GM21717 (cell line): Measurements from ENCODE around the gene DOK5.

Experiments used
- ATAC-seq: cut with Tn5 transposase; IDR thresholded peaks from one replicate; pipeline ENCODE4 v1.9.1; 2021; ENCODE audit warnings: mild to moderate bottlenecking, moderate library complexity; ENCODE audit not compliant: unreplicated experiment

DOK5 gene

DNA sequence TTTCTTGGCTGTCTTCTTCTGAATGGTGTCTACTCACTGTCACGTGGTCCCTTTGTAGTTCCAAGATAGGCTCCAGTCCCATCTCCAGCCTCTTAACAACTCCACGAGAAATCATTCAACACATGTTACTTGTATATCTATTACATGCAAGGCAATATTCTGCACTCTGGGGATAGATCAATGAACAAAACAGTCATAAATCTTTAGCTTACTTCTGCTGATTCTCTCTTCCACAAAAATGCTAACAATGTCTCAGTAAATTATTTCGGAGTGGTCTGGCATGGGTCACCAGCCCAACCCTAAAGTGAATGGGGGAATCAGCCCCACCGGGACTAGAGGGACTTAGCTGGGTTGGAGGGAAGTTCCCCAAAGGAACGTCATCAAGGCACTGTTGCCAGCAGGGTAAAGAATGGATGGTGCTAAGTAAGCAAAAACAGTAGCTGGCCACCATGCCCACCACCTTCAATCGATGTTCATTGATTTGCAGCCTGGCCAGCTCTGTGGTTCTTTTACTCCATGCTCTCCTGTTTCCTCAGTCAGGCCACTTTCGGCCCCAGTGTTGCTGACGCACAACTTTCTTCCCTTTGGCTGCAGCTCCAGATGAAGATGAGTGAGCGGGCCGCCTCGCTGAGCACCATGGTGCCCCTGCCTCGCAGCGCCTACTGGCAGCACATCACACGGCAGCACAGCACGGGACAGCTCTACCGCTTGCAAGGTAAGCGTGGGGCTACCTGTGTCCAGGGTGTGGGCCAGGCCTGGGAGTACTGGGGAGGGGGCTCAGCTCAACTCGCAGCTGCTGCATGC, 167.7 kb downstream of the DOK5 start:
- ATAC-seq, result no peak

DNA sequence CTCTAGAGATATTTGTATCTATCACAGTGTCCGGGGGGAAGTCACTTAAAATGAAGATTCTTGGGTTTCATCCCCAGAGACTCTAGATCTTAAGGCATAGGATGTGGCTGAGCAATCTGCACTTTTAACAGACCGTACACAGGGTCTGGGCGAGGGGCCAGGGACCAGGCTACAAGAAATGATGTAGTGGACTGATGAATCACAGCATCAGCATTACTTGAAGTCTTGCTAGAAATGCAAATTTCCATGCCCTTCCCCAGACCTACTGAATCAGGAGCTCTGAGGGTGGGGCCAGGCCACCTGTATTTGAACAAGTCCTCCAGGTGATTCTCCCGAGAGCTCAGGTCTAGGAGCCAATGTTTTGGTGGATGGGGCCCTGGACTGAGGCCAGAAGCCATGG, 168.4 kb downstream of the DOK5 start:
- ATAC-seq, result no peak

DNA sequence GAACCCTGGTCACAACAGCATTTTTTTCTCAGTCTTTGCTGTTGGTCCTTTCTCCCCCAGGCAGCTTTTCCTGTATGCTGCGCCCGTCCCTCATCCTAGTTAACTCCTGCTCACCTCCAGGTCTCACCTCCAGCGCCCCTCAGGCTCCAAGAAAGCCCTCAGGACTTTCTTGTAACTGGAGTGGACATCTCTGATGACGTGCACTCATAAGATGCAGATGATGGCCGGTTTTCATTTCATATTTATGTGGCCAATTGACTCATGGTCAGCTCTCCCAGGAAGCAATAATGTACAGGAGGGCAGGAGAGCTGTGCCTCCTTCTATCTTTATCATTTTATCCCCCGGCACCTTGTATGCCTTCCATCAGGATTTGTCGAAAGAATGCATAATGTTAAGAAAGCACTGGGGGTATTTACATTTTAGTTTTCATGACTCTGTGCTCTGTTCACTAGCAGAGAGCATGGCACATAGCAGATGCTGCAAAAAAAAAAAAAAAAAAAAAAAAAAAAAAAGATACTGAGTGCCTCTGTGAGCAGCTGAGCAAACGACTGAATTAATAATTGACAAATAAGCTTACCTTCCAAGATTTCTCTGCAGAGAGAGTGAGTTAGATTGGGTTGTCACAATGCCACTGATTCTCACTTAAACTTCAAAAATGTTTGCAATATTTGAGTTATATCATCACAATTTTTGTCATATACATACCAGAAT, 170.2 kb downstream of the DOK5 start:
- ATAC-seq, result no peak

DNA sequence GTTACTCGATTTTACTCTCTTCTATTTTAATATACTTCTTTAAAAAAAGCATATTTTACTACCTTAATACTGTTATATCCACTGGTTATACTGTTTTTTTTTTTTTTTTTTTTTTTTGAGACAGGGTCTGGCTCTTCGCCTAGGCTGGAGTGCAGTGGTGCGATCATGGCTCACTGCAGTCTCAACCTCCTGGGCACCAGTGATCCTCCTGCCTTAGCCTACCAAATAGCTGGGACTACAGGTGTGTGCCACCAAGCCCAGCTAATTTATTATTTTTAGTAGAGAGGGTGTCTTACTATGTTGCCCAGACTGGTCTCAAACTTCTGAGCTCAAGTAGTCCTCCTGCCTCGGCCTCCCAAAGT, 170.7 kb downstream of the DOK5 start:
- no peak for ATAC-seq

DNA sequence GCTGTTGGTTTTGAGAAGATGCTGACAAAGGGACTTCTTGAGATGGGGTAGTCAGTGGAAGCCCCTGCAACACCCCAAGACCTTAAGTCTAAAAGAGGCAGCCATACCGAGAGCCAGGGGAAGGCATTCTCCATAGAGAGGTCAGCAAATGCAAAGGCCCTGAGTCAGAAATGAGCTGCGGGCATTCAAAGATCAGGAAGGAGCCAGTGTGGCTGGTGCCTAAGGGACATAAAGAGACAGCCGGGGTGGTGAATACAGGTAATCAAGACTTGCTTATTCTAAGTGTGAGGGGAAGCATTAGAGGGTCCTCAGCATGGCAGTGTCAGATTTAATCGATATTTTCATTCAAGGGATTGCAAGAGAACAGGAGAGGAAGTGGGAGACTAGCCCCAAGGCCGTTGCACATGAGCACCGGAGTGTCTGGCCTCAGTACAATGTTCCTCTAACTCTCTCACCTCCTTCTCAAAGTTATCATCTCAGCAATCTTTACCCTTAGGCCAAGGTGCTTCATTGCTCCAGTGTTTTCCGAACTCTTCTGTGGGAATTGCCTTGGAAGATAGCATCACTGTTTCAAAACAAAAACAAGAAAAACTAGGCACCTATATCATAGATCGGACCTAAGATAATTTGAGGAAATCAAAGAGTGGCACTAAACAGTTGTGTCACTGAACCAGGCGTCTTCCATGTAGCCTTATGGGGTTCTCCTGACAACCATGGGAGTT, 173.2 kb downstream of the DOK5 start:
- no peak for ATAC-seq

DNA sequence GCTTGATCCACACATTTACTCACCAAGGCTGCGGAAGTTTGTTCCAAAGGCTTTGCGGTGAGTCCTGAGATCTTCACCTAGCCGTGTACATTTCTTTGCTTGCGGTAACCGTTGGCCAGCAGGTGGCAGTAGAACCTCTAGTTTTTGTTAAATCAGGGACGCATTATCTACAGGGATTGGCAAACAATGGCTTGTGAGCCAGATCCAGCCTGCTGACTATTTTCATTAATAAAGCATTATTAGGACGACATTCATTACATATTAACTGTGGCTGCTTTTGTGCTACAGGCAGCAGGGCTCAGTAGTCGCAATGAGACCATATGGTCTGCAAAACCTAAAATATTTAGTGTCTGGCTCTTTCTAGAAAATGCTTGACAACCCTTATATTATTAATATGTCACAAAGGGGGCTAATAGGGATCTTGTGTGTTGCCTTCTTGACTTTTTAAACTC, 174.1 kb downstream of the DOK5 start:
- ATAC-seq, result peak; percentile 77

DNA sequence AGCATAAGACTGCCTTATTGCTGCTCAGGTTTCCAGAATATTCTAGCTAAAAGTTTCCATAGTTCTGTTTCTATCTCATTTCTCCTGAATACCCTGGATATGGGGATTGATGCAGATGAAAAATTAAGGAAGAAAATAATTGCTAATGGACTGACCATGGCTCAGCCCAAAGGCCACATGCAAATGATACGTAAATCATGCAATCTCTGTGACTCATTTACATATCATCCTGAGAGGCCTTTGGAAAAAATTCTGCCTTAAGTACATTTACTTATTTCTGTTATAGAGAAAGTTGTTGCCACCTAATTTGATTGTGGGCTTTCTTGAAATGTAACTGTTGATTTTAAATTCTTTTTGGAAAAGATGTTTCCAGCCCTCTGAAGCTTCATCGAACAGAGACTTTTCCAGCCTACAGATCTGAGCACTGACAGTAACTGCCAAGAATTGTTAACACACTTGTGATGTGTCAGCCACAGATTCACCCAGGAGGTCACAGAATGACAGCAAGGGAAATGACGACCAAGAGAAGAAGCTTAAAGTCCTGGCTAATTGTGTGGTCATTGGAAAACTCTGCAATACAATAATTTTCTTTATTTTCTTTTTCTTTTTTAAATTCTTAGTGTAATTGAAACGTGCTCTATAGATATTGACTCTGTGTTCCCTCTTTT, 174.8 kb downstream of the DOK5 start:
- no peak for ATAC-seq

DNA sequence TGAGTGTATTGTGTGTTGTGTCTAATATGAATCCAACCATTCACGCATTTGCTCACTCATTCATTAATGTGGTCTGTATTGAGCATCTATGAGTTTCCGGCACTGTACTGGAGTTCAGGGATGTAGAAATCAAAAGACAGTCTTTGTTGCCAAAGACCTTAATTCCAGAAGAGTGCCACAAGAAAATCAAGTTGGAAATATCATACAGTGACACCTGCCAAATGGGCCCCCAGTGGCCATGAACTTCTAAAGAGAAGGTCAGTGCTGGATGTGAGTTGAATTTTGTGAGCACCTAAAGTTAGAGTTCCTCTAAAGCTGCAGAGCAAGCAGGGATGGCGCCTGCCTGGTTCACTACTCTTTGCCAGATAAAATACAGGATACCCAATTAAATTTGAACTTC, 175.9 kb downstream of the DOK5 start:
- ATAC-seq, result no peak

DNA sequence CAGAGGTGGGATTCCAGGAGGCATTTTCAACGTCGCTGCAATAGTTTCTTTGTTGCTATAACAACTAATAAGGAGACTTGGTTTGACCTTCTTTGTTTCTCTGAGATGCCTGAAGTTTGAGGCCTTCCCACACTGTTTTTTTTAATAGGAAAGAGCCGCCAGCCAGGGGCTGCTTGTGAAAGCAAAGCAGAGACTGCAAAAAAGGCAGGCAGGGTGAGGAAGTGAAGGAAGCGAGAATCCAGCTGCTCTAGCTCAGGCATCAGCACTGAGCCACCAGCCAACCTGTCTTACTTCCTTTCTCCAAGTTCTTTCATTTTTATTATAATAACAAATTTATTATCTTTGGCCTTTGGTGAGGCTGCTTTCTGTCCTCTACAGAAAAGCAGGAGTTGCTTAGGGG, 179.1 kb downstream of the DOK5 start:
- no peak for ATAC-seq

DNA sequence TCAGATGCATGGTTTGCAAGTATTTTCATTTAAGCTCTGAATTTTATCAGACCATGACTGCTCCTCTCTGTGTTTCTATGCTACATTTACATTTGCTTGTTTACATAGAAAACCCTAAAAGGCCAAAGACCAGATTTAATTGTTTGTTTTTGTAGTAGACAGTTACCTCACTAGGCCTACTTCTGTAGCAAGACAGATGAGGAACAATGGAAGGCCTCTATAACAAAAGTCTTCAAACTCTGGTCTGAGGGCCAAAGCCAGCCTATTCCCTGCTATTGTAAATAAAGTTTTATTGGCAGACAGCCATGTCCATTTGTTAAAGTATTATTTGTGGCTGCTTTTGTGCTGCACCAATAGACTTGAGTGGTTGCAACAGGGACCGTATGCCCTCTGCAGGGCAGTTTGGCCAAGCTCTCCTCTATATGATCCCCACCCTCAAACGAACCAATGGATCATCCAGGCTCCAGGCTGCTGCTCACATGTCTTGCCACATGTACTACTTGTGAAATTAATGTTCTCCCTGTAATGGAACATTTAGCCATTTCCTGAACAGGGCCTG, 182.0 kb downstream of the DOK5 start:
- ATAC-seq, result no peak

DNA sequence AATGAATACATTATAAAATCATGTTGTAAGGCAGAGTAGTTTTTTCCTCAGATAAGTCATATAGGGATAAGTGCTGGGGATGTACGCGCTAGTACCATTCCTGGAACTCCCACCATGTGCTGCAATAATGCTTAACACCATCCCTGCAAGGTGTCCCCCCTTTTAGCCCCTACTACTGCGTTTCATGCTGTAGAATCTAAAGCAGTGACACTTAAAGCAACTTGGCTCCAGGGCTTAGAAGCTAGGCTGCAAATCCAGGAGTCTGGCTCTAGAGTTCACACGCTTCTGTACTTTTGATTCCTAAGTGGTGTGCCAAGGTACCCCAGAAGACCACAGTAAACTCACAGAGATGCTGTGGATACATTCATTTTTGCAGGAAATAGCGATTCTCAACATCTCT, 183.1 kb downstream of the DOK5 start:
- ATAC-seq, result no peak

DNA sequence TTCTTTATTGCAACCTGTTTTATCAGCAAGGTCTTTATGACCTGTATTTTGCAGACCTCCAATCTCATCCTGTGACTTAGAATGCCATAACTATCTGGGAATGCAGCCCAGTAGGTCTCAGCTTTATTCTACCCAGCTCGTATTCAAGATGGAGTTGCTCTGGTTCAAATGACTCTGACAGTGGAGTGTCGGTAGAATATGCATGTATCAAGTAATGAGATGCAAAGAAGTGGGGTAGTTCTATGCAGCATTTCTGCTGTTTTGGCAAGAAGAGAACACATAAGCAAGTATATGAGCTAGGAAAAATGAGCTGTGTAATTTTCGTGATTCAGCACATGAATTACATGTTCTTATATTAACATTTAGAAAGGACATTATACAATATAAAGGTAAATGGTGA, 185.9 kb downstream of the DOK5 start:
- no peak for ATAC-seq

DNA sequence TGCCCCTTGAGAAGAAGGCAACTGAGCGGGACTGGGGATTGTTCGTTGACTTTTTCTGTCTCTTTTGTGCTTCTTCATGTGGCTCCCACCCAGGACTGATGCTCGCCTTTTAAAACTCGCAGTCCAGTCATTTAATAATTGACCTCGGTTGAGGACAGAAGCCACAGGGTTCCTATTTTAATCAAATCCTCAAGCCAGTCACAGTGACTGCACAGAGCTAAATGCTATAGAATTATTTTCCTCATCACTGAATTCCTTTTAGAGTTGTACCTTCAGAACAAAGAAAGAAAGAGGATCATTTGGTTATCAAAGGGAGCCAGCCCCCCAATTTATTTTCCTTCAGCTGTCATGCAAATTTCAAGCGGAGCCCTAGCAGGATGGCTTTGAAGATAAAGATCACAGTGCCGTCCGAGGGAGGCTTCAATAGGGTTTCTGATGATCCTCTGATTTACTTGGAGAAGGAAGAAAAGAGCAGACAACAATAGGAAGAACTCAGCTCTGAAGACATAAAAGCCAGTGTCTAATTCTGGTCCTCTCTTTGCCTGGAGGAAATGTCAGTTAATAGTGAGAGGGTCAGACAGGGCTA, 186.6 kb downstream of the DOK5 start:
- ATAC-seq, result no peak

DNA sequence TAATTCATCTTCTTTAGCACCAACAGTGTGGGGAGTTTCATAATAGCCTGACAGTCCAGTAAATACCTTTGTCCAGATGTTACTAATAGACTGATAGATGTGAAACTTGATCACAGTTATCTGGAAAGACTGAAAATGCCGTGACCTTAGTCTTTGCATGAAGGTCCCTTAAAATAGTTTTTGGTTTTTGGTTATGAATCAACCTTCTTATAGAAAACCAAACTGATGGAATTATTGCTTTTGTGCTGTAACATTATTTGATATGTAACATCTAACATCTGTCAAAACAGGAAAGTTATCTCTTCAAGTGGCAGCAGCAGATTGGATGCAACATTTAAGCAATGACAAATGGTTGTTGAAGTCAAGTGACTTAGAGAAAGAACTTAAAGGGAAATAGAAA, 190.4 kb downstream of the DOK5 start:
- ATAC-seq, result no peak

DNA sequence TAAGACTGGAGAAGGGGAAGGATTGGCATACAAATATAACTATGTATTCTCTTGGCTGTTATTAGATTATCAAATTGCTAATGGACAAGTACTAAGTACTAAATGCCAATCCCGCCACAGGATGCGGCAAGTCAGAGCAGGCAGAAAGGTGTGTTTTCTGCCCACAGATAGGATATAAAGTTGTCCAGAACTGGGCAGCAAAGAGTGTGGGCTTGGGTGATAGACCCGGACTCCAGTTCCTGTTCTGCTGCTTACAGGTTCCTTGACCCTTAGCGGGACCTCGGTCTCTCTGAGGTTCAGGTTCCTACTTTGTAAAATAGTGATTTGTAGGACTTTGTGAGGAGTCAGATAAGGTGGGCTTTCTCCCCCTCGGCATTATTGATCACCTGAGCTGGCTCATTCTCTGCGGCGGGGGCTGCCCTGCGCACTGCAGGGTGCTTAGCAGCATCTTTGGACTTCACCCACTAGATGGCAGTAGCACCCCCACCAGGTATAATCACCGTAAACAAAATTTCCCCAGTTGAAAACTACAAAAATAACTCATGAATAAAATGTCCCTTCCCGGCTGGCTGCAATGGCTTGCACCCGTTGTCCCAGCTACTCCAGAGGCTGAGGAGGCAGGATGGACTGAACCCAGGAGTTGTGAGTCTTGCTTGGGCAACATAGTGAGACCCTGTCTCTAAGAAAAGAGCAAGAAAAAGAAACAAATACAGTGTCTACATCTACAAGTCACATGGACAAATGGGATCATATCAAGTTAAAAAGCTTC, 193.1 kb downstream of the DOK5 start:
- ATAC-seq, result peak; percentile 84

DNA sequence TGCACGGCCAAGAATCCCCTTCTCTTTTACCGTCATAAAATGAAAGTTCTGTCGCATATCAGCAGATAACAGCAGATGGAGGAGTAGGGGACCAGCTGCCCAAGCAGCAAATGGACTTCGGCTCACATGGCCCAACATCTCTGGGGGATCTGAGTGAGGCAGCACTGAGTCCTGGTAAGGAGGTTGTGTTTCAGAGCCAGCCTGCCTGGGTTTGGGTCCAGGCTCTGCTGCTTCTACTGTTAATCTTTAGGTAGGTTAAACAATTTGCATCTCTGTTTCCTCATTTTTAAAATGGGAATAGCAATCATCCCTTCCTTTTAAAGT, 193.6 kb downstream of the DOK5 start:
- ATAC-seq, result no peak

DNA sequence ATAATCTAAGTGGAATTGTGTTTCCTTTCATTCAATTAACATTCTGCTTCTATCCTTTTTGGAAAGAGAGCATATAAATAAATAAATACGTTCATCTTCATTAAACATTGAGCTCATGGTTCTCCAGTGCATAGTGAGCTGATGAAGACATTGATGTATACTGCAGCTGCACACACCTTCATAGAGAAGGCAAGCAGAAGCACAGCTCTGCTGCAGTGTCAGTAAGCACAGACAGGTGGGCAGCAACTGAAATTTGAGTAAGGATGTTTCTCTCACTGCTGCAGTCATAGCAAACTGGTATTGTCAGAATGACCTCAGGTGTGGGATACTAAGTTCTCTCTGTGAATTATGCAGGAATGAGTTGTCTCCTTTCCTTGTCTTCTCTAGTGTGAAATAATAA, 202.9 kb downstream of the DOK5 start:
- ATAC-seq, result no peak

DNA sequence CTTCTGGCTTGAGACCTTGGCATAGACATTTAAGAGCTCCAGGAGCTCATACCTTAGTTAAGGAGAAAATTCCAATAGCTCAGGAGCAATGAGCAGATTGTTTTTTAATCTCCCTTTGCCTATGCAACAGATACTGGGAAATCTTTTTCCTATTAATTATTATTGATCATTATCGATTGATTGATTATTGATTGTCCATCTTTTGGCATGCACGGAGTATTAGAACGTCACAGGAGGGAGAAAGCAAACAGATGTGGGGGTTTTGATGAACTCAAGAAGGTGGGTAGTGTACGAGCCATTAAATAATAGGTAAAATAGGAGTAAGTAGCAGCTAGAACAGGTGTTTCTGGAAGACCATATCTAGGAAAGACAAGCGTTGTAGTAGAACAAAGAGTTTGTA, 205.0 kb downstream of the DOK5 start:
- no peak for ATAC-seq

DNA sequence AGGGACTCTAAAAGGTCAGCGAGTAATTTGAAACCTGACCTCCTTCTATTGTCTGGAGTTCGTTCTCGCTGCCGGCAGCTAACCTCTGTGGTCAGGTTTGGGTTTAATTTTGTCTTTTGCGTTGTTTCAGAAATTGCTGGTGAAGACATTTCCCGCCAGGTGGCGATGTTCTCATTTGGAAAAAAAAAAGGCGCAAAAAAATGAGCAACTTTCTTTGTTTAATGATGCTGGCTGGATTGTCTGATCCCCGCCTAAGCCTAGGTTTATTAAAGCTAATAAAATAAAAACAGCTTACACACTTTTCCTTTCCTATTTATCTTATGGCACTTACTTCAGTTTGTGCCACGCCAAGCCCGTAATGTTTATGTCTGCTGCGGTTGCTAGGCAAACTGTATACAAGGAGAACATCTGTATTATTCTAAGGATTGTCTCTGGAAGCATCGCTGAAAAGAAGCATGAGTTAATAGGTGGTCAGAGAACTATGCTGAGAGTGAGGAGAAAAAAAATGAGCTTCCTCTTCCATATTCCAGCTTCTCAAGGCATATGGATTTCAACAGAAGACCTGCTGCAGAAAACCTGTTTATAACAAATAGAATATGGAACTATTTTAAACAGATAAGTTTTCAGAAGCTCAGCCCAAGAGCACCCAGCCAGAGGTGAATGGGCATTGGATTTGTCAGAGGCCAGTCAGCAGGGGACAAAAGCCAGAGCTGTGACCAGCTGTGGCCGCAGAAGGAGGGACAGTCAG, 205.7 kb downstream of the DOK5 start:
- ATAC-seq, result no peak
